Measurements from ENCODE around the gene CD3D. TPM values are rescaled to one million over a fixed set of nuclear protein-coding genes. Genes with fewer than 3 reads are reported as not detected.

The CD3D gene
- total RNA-seq, 2 experiments from 2014 or later = 316 to 325 TPM

- CTCF ChIA-PET = interaction anchor here (0.9 to 6.0 kb wide), 6 partner anchors 9 to 182 kb away, joined by 3 to 38 read pairs (median 4); no protein-coding TSS in a partner anchor
- DNase-seq = peak; percentile 97
- H3K36me3 Mint-ChIP-seq (ENCODE audit: low read depth) = peaks cover 60% of the 10 kb centered on the region
- ATAC-seq = peak; percentile 63
- no peaks in the 10 kb centered on the region for H3K9me3 Mint-ChIP-seq
- peak overlapping the region; percentile 81 for H3K4me3 Mint-ChIP-seq
- intact Hi-C loops (cut with micrococcal nuclease) = no loop called here
- no peaks in the 10 kb centered on the region for H3K27me3 Mint-ChIP-seq
- TF ChIP-seq CTCF (IDR thresholded peaks at IDR 0.05) = no peak
- H3K27ac Mint-ChIP-seq = peak overlapping the region; percentile 96
- POLR2A ChIA-PET = interaction anchor here (0.6 to 2.9 kb wide), 13 partner anchors 9 to 234 kb away, joined by 3 to 13 read pairs (median 3); partner anchors contain the start of genes ARCN1 and JAML
- peaks cover 39% of the 10 kb centered on the region for H3K4me1 Mint-ChIP-seq (ENCODE audit: low read depth)
These were observed 3.9 kb downstream of the CD3D start for GRCh38 chr11:118338637-118339061.

- H3K36me3 Mint-ChIP-seq (ENCODE audit: low read depth) = peaks cover 45% of the 10 kb centered on the region
- DNase-seq = no peak
These were observed 7.8 kb downstream of the CD3D start for GRCh38 chr11:118334745-118335144.

GRCh38 chr11:118328745-118329144 lies 13.8 kb downstream of the CD3D start:
- DNase-seq (no peak), ATAC-seq (no peak)
- Mint-ChIP-seq H3K36me3 (ENCODE audit: low read depth) (peaks cover 14% of the 10 kb centered on the region), H3K27me3 (no peaks in the 10 kb centered on the region), H3K4me1 (ENCODE audit: low read depth) (peaks cover 22% of the 10 kb centered on the region), H3K9me3 (peaks cover 2% of the 10 kb centered on the region), H3K4me3 (no peak overlapping the region), H3K27ac (peak overlapping the region; percentile 10)
- TF ChIP-seq CTCF (IDR thresholded peaks at IDR 0.05) = no peak
- intact Hi-C loops (cut with micrococcal nuclease) = no loop called here
- CTCF ChIA-PET = interaction anchor here (0.8 to 1.6 kb wide), 3 partner anchors 11 to 130 kb away, joined by 3 to 4 read pairs (median 4); no protein-coding TSS in a partner anchor
- POLR2A ChIA-PET = interaction anchor here (0.9 kb wide), 2 partner anchors 10 to 17 kb away, joined by 3 to 5 read pairs; no protein-coding TSS in a partner anchor

More at GRCh38 chr11:118334745-118335144, 7.8 kb downstream of the CD3D start:
- Mint-ChIP-seq H3K27me3 (no peaks in the 10 kb centered on the region), H3K4me3 (peak overlapping the region; percentile 42), H3K9me3 (no peaks in the 10 kb centered on the region), H3K4me1 (ENCODE audit: low read depth) (peaks cover 44% of the 10 kb centered on the region), H3K27ac (peak overlapping the region; percentile 91)
- peak; percentile 19 for ATAC-seq
- TF ChIP-seq CTCF (IDR thresholded peaks at IDR 0.05) = no peak
- intact Hi-C loops (cut with micrococcal nuclease) = no loop called here
- CTCF ChIA-PET = interaction anchor here (1.0 to 1.5 kb wide), 4 partner anchors 22 to 137 kb away, joined by 3 to 5 read pairs (median 3); partner anchors contain the start of gene UBE4A
- POLR2A ChIA-PET = interaction anchor here (2.1 kb wide), 1 partner anchor 10 kb away, joined by 5 read pairs; the partner anchor contains the start of gene CD3G

- Mint-ChIP-seq H3K4me1 (ENCODE audit: low read depth) (peaks cover 39% of the 10 kb centered on the region), H3K9me3 (peaks cover 2% of the 10 kb centered on the region), H3K4me3 (no peak overlapping the region), H3K36me3 (ENCODE audit: low read depth) (peaks cover 18% of the 10 kb centered on the region), H3K27ac (no peak overlapping the region), H3K27me3 (no peaks in the 10 kb centered on the region)
- CTCF ChIA-PET = no interaction called here
- no peak for TF ChIP-seq CTCF (IDR thresholded peaks at IDR 0.05)
- no peak for DNase-seq
- ATAC-seq = no peak
- intact Hi-C loops (cut with micrococcal nuclease) = no loop called here
- POLR2A ChIA-PET = no interaction called here
These were observed 17.2 kb downstream of the CD3D start for GRCh38 chr11:118325283-118325682.

- intact Hi-C loops (cut with micrococcal nuclease) = no loop called here
- ATAC-seq (no peak), DNase-seq (no peak)
- ChIA-PET CTCF (interaction anchor here (1.0 to 2.0 kb wide), 4 partner anchors 11 to 27 kb away, joined by 3 to 10 read pairs (median 4); no protein-coding TSS in a partner anchor), POLR2A (interaction anchor here (0.6 to 2.0 kb wide), 4 partner anchors 9 to 76 kb away, joined by 3 to 10 read pairs (median 4); no protein-coding TSS in a partner anchor)
- Mint-ChIP-seq H3K36me3 (ENCODE audit: low read depth) (peaks cover 16% of the 10 kb centered on the region), H3K27ac (no peak overlapping the region), H3K4me1 (ENCODE audit: low read depth) (peaks cover 51% of the 10 kb centered on the region), H3K4me3 (no peak overlapping the region), H3K9me3 (no peaks in the 10 kb centered on the region), H3K27me3 (no peaks in the 10 kb centered on the region)
- TF ChIP-seq CTCF (IDR thresholded peaks at IDR 0.05) = no peak
These were observed 19.8 kb downstream of the CD3D start for GRCh38 chr11:118322721-118323120.
